Activated CD8-positive, alpha-beta T cell treated with anti-CD3 and anti-CD28 coated beads, Interleukin-2, amount 10 ng/mL, durations not matched to agents 7 days and 5 days (primary cell): ENCODE results near the gene SLC35G3. TPM values are rescaled to one million over a fixed set of nuclear protein-coding genes. Genes with fewer than 3 reads are reported as not detected.
A peak's percentile ranks its signal among the peaks of the same experiment; 100 is the strongest.
"Not testable (repeated sequence)": the region's sequence is repeated elsewhere in the genome, so short reads cannot be mapped to it uniquely, and the experiment has no call there.

Experiments
- ATAC-seq: fragments of 150-1000 bp; cut with Tn5 transposase; one replicate; pipeline ENCODE4 v1.10.0; 2021; ENCODE audit warnings: moderate library complexity
- CTCF ChIA-PET: fragments of 350-600 bp; sonication (Branson Sonifier 250); formaldehyde crosslinking; loops from one replicate; lab custom pipeline; 2021; ENCODE audit warnings: antibody characterized with exemption; lab: Charles Lee
- POLR2A ChIA-PET: fragments of 350-600 bp; sonication (Branson Sonifier 250); formaldehyde crosslinking; loops from one replicate; lab custom pipeline; 2021; ENCODE audit warnings: antibody characterized with exemption; lab: Charles Lee
- DNase-seq: peaks from one replicate; pipeline ENCODE4 v3.0.0-alpha.2; 2020
- H3K27ac Mint-ChIP-seq: one replicate; pipeline ENCODE4 v1.8.0; 2021; ENCODE audit warnings: mild to moderate bottlenecking, mixed read lengths
- H3K27me3 Mint-ChIP-seq: one replicate; pipeline ENCODE4 v1.8.0; 2021; ENCODE audit warnings: low read depth, mixed read lengths
- H3K36me3 Mint-ChIP-seq: one replicate; pipeline ENCODE4 v1.8.0; 2021; ENCODE audit warnings: low read depth, mixed read lengths
- H3K4me1 Mint-ChIP-seq: one replicate; pipeline ENCODE4 v1.8.0; 2021; ENCODE audit warnings: low read depth, mixed read lengths
- H3K4me3 Mint-ChIP-seq: one replicate; pipeline ENCODE4 v1.8.0; 2021; ENCODE audit warnings: mild to moderate bottlenecking, mixed read lengths
- H3K9me3 Mint-ChIP-seq: one replicate; pipeline ENCODE4 v1.8.0; 2022; ENCODE audit warnings: mixed read lengths; ENCODE audit not compliant: insufficient read depth
- total RNA-seq, 2 experiments: library from RNA; stranded (reverse); gene quantifications; one replicate each; pipeline ENCODE4 v1.2.3, GENCODE V29; 2021

Gene SLC35G3
- total RNA-seq, 2 experiments from 2014 or later = not detected

GRCh38 chr17:35152421-35153140 lies 41.6 kb downstream of the SLC35G3 start:
- H3K27ac Mint-ChIP-seq = no peak overlapping the region
- ATAC-seq = no peak
- ChIA-PET CTCF (no interaction called here), POLR2A (interaction anchor here (1.0 kb wide), 1 partner anchor 12 kb away, joined by 3 read pairs; no protein-coding TSS in a partner anchor)
- no peaks in the 10 kb centered on the region for H3K36me3 Mint-ChIP-seq
- no peak overlapping the region for H3K4me3 Mint-ChIP-seq
- no peaks in the 10 kb centered on the region for H3K9me3 Mint-ChIP-seq
- peaks cover 5% of the 10 kb centered on the region for H3K27me3 Mint-ChIP-seq
- no peaks in the 10 kb centered on the region for H3K4me1 Mint-ChIP-seq
- no peak for DNase-seq

DNA sequence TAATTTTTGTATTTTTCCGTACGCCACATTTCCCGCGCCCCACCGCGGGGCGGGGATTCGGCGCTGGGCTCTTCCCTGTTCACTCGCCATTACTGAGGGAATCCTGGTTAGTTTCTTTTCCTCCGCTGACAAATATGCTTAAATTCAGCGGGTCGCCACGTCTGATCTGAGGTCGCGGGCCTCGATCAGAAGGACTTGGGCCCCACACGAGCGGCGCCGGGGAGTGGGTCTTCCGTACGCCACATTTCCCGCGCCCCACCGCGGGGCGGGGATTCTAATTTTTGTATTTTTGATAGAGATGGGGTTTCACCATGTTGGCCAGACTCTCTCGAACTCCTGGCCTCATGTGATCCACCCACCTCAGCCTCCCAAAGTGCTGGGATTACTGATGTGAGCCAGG lies 43.1 kb downstream of the SLC35G3 start:
- CTCF ChIA-PET, POLR2A ChIA-PET, H3K27me3 Mint-ChIP-seq, H3K36me3 Mint-ChIP-seq, H3K4me3 Mint-ChIP-seq, DNase-seq, H3K9me3 Mint-ChIP-seq, ATAC-seq, H3K4me1 Mint-ChIP-seq, H3K27ac Mint-ChIP-seq: not testable (repeated sequence)

DNA sequence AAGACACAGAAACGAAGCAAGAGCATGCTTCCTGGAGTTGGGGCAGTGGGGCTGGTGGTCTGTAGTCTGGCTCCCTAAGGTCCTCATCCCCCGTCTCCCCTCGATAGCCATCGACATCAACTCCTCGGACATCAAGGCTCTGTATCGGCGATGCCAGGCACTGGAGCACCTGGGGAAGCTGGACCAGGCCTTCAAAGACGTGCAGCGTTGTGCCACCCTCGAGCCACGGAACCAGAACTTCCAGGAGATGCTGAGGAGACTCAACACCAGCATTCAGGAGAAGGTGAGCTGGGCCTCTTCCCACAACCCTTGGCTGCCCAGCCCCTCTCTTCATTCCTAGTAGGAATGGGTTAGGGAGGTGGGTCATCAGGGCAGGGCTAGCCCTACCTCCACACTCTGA lies 44.3 kb downstream of the SLC35G3 start:
- H3K4me3 Mint-ChIP-seq = no peak overlapping the region
- no peaks in the 10 kb centered on the region for H3K9me3 Mint-ChIP-seq
- H3K4me1 Mint-ChIP-seq = no peaks in the 10 kb centered on the region
- ATAC-seq = no peak
- POLR2A ChIA-PET = no interaction called here
- H3K27ac Mint-ChIP-seq = no peak overlapping the region
- CTCF ChIA-PET = no interaction called here
- peaks cover 4% of the 10 kb centered on the region for H3K27me3 Mint-ChIP-seq
- H3K36me3 Mint-ChIP-seq = no peaks in the 10 kb centered on the region
- no peak for DNase-seq

- POLR2A ChIA-PET = interaction anchor here (1.1 to 1.2 kb wide), 3 partner anchors 13 to 95 kb away, joined by 3 read pairs; partner anchors contain the start of gene SLFN5
- no peak for ATAC-seq
- no peaks in the 10 kb centered on the region for H3K27me3 Mint-ChIP-seq
- DNase-seq = no peak
- H3K9me3 Mint-ChIP-seq = no peaks in the 10 kb centered on the region
- H3K4me1 Mint-ChIP-seq = peaks cover 4% of the 10 kb centered on the region
- no peaks in the 10 kb centered on the region for H3K36me3 Mint-ChIP-seq
- CTCF ChIA-PET = interaction anchor here (1.5 kb wide), 1 partner anchor 28 kb away, joined by 3 read pairs; no protein-coding TSS in a partner anchor
- H3K27ac Mint-ChIP-seq = no peak overlapping the region
- H3K4me3 Mint-ChIP-seq = no peak overlapping the region
Observed at GRCh38 chr17:35148144-35148543, 46.0 kb downstream of the SLC35G3 start.

- Mint-ChIP-seq H3K27ac (no peak within 1 kb of the TSS), H3K36me3 (no peaks in the 10 kb centered on the region), H3K4me3 (no peak within 1 kb of the TSS), H3K27me3 (no peaks in the 10 kb centered on the region), H3K9me3 (no peaks in the 10 kb centered on the region), H3K4me1 (peaks cover 5% of the 10 kb centered on the region)
- ChIA-PET POLR2A (interaction anchor here (0.5 to 1.2 kb wide), 2 partner anchors 14 to 60 kb away, joined by 3 read pairs; no protein-coding TSS in a partner anchor), CTCF (interaction anchor here (0.7 kb wide), 1 partner anchor 9 kb away, joined by 4 read pairs; no protein-coding TSS in a partner anchor)
- DNase-seq (no peak), ATAC-seq (no peak)
Observed at GRCh38 chr17:35147375-35147905, 46.8 kb downstream of the SLC35G3 start, which contains the start of gene UNC45B. TSS of gene UNC45B (plus strand) at chr17:35147817. CDS start at chr17:35148264, 447 bp downstream.

DNA sequence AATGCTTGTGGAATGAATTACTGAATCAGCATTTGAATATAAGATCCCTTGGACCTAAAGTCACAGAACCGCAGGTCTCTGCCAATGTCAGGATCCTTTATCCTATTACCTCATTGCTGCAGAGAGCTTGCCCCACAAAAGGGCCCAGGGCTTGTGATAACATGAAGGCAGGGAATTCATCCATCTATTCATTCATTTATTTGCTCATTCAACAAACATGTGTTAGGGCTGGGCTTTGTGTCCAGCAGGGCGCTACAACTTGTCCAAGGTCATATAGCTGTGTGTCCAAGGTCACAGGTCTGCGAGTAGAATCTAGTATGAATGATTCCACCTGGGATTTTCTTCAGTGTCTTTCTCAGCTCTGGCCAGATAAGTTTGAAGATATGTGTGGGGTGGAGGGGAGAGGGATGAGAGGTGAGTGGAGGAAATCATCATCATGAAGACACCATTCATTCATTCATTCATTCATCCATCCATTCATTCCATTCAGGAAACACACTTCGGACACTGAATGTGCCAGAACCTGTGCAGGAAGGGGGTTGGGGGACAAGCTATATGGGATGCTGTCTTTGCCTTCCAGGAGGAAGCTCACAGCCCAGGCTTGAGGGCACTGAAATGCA lies 47.9 kb downstream of the SLC35G3 start:
- H3K4me1 Mint-ChIP-seq = peaks cover 10% of the 10 kb centered on the region
- no peak for ATAC-seq
- H3K36me3 Mint-ChIP-seq = peaks cover 2% of the 10 kb centered on the region
- ChIA-PET CTCF (interaction anchor here (1.3 kb wide), 1 partner anchor 601 kb away, joined by 3 read pairs; no protein-coding TSS in a partner anchor), POLR2A (no interaction called here)
- no peaks in the 10 kb centered on the region for H3K27me3 Mint-ChIP-seq
- no peak overlapping the region for H3K4me3 Mint-ChIP-seq
- peak overlapping the region; percentile 61 for H3K27ac Mint-ChIP-seq
- no peak for DNase-seq
- no peaks in the 10 kb centered on the region for H3K9me3 Mint-ChIP-seq

DNA sequence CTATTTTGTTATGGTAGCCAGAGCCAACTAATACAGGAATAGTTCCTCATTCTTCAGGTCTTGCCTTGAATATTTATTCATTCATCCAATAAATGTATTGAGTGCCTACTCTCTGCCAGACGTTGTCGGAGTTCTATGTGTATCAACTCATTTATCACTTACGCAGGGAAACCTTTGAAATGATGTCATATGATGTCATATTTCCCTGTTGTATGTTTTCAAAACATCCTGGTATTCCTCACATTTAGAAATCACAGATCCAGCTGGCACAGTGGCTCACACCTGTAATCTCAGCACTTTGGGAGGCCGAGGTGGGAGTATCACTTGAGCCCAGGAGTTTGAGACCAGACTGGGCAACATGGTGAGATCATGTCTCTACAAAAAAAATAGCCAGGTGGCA lies 49.4 kb downstream of the SLC35G3 start:
- H3K4me3 Mint-ChIP-seq = no peak overlapping the region
- peaks cover 4% of the 10 kb centered on the region for H3K36me3 Mint-ChIP-seq
- no peak for ATAC-seq
- H3K27me3 Mint-ChIP-seq = no peaks in the 10 kb centered on the region
- peaks cover 21% of the 10 kb centered on the region for H3K4me1 Mint-ChIP-seq
- H3K9me3 Mint-ChIP-seq = no peaks in the 10 kb centered on the region
- POLR2A ChIA-PET = no interaction called here
- H3K27ac Mint-ChIP-seq = no peak overlapping the region
- DNase-seq = no peak
- CTCF ChIA-PET = interaction anchor here (1.5 kb wide), 1 partner anchor 619 kb away, joined by 4 read pairs; no protein-coding TSS in a partner anchor

Other genes with a start within 250 kb of the SLC35G3 start
- gene CCT6B, start 232.9 kb downstream of the SLC35G3 start, total RNA-seq = 1 to 10 TPM in 1 of 2 experiments, under 1 TPM in 1; 0.83 to 1.1 TPM
- gene ZNF830, start 232.9 kb downstream of the SLC35G3 start, total RNA-seq = 10 to 100 TPM; 22.1 to 24.1 TPM
- 10 to 100 TPM; 38.7 to 42.2 TPM for gene LIG3, start 213.9 kb downstream of the SLC35G3 start, total RNA-seq
- gene RFFL, start 130.7 kb downstream of the SLC35G3 start, total RNA-seq = 10 to 100 TPM; 26.4 to 29.1 TPM
- 10 to 100 TPM; 32.1 to 33.6 TPM for gene RAD51D, start 74.5 kb downstream of the SLC35G3 start, total RNA-seq
- gene FNDC8, start 72.8 kb downstream of the SLC35G3 start, total RNA-seq = not detected
- 10 to 100 TPM; 22.1 to 23.3 TPM for gene NLE1, start 52.1 kb downstream of the SLC35G3 start, total RNA-seq
- gene UNC45B, start 46.6 kb downstream of the SLC35G3 start, total RNA-seq = not detected
- 100 to 1,000 TPM; 209 to 212 TPM for gene SLFN5, start 48.7 kb upstream of the SLC35G3 start, total RNA-seq
- gene SLFN11, start 179.2 kb upstream of the SLC35G3 start, total RNA-seq = 10 to 100 TPM; 40.0 to 50.1 TPM
- gene SLFN12, start 238.1 kb upstream of the SLC35G3 start, total RNA-seq = 10 to 100 TPM; 11.2 to 12.4 TPM